Astrocyte (in vitro differentiated cells and primary cell): ENCODE results near the gene MMEL1.

Experiments used
- EZH2 ChIP-seq: IDR thresholded peaks from 2 replicates; pipeline ENCODE4 v1.6.1; 2012; ENCODE audit warnings: mild to moderate bottlenecking, low read length, inconsistent platforms; ENCODE audit not compliant: insufficient read depth
- TF ChIP-seq, protein P1 (sequence below): IDR thresholded peaks from 2 replicates; pipeline ENCODE4 v1.5.1; 2011; ENCODE audit warnings: low read depth, mild to moderate bottlenecking, inconsistent platforms, low read length, moderate library complexity; ENCODE audit not compliant: insufficient read depth

DNA sequence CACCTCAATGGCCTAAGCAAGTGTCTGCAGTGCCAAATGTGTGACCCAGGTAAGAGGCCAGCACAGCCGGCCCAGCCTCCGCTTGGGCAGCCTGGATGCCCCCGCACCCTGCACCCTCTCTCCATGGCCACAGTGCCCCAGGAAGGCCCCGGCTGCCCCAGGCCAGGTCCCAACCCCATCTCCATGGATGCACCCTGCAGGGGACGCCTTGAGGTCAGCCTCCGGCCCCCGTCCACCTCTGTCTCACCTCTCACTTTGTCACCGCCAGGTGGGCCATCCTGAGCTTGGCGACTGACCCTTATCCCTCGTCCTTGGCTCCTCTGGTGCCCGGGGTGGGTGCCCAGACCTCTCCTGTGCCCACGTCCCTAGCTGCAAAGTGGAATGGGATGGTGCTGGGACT lies 74.4 kb downstream of the MMEL1 start:
- TF ChIP-seq, protein P1, sequence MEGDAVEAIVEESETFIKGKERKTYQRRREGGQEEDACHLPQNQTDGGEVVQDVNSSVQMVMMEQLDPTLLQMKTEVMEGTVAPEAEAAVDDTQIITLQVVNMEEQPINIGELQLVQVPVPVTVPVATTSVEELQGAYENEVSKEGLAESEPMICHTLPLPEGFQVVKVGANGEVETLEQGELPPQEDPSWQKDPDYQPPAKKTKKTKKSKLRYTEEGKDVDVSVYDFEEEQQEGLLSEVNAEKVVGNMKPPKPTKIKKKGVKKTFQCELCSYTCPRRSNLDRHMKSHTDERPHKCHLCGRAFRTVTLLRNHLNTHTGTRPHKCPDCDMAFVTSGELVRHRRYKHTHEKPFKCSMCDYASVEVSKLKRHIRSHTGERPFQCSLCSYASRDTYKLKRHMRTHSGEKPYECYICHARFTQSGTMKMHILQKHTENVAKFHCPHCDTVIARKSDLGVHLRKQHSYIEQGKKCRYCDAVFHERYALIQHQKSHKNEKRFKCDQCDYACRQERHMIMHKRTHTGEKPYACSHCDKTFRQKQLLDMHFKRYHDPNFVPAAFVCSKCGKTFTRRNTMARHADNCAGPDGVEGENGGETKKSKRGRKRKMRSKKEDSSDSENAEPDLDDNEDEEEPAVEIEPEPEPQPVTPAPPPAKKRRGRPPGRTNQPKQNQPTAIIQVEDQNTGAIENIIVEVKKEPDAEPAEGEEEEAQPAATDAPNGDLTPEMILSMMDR = no peak
- no peak for TF ChIP-seq EZH2
